ENCODE data around the gene PF4V1. TPM values are rescaled to one million over a fixed set of nuclear protein-coding genes. Genes with fewer than 3 reads are reported as not detected.
A peak's percentile ranks its signal among the peaks of the same experiment; 100 is the strongest.

Gene PF4V1
- total RNA-seq, 1 experiment from 2014 or later, result not detected

DNA sequence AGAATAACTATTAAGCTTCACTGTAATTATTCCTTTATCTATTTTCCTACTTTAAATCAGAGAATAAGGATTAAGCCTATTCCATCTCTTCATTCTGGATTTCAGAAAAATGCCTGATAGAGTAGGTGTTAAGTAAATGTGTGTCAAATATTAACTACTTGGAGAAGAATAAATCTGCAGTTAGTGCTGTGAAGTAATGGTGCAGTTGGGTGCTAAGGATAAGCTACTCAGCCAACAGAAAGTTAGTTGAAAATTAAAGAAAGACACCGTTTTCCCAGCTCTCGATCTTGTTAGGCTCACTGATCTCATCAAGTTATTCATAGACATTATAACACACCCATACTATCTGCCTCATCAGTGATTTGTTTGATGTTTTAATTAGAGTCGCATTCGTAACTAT lies 7.1 kb downstream of the PF4V1 start:
- no peak for DNase-seq (ENCODE audit: unreplicated experiment)
- Mint-ChIP-seq H3K4me1 (ENCODE audit: insufficient read depth, unreplicated experiment) (peaks cover 9% of the 10 kb centered on the region), H3K27me3 (ENCODE audit: insufficient read depth, unreplicated experiment) (no peaks in the 10 kb centered on the region), H3K9me3 (ENCODE audit: unreplicated experiment) (no peaks in the 10 kb centered on the region), H3K4me3 (ENCODE audit: unreplicated experiment) (no peak overlapping the region), H3K27ac (ENCODE audit: low read depth, unreplicated experiment) (no peak overlapping the region), H3K36me3 (ENCODE audit: insufficient read depth, unreplicated experiment) (no peaks in the 10 kb centered on the region)
- ChIA-PET POLR2A (interaction anchor here (1.3 kb wide), 1 partner anchor 9 kb away, joined by 3 read pairs; the partner anchor contains the start of gene CXCL1), CTCF (interaction anchor here (0.6 to 2.5 kb wide), 8 partner anchors 8 to 300 kb away, joined by 3 to 16 read pairs (median 6); partner anchors contain the start of gene CXCL3)
- intact Hi-C loops (cut with micrococcal nuclease), result no loop called here
- no TSS peak for BruUV-seq (replicated peaks)
- TF ChIP-seq, protein P1, sequence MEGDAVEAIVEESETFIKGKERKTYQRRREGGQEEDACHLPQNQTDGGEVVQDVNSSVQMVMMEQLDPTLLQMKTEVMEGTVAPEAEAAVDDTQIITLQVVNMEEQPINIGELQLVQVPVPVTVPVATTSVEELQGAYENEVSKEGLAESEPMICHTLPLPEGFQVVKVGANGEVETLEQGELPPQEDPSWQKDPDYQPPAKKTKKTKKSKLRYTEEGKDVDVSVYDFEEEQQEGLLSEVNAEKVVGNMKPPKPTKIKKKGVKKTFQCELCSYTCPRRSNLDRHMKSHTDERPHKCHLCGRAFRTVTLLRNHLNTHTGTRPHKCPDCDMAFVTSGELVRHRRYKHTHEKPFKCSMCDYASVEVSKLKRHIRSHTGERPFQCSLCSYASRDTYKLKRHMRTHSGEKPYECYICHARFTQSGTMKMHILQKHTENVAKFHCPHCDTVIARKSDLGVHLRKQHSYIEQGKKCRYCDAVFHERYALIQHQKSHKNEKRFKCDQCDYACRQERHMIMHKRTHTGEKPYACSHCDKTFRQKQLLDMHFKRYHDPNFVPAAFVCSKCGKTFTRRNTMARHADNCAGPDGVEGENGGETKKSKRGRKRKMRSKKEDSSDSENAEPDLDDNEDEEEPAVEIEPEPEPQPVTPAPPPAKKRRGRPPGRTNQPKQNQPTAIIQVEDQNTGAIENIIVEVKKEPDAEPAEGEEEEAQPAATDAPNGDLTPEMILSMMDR (IDR thresholded peaks at IDR 0.05; ENCODE audit: unreplicated experiment), result no peak

DNA sequence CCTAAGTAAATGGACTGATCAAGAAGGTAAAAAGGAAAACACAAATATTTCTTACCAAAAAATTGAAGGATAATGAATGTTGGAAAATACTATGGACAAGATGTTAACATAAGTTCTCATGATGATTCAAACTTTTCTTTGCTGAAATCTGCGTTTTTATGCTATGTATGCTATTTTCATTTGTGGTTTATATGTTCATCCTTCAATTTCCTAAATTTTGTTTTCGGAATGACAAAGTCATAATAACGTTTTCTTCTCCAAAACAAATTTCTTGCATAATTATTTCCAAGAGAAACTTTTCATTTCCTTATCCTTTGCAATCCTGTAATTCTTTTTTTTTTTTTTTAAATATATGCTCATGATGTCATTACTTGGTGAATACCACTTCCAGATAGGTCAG lies 7.8 kb downstream of the PF4V1 start:
- DNase-seq (ENCODE audit: unreplicated experiment), result no peak
- BruUV-seq (replicated peaks), result no TSS peak
- no peak overlapping the region for H3K4me3 Mint-ChIP-seq (ENCODE audit: unreplicated experiment)
- ChIA-PET POLR2A (interaction anchor here (1.3 kb wide), 1 partner anchor 15 kb away, joined by 3 read pairs; no protein-coding TSS in a partner anchor), CTCF (interaction anchor here (0.6 to 7.9 kb wide), 6 partner anchors 10 to 884 kb away, joined by 3 to 183 read pairs (median 5); no protein-coding TSS in a partner anchor)
- no peaks in the 10 kb centered on the region for H3K36me3 Mint-ChIP-seq (ENCODE audit: insufficient read depth, unreplicated experiment)
- H3K4me1 Mint-ChIP-seq (ENCODE audit: insufficient read depth, unreplicated experiment), result peaks cover 9% of the 10 kb centered on the region
- no peak overlapping the region for H3K27ac Mint-ChIP-seq (ENCODE audit: low read depth, unreplicated experiment)
- H3K27me3 Mint-ChIP-seq (ENCODE audit: insufficient read depth, unreplicated experiment), result no peaks in the 10 kb centered on the region
- TF ChIP-seq, protein P1 (IDR thresholded peaks at IDR 0.05; ENCODE audit: unreplicated experiment), result no peak
- intact Hi-C loops (cut with micrococcal nuclease), result no loop called here
- H3K9me3 Mint-ChIP-seq (ENCODE audit: unreplicated experiment), result no peaks in the 10 kb centered on the region

DNA sequence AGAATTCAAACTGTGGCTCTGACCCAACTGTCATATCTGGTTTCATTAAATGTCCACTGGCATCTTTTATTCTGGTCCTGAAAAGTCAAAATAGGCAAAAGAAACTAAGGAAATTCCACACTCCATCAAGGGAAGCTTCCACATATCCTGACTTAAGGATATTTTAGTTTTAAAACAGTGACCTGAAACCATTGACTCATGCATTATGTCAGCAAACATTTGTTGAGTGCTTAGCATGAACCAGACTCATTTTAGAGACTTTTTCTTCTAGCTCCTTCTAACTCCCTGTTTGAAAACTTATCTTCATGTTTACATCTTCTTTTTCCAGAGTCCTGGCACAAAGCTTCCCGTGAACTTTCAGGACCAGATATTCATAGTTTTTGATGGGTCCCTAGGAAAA lies 9.2 kb downstream of the PF4V1 start:
- Mint-ChIP-seq H3K4me1 (ENCODE audit: insufficient read depth, unreplicated experiment) (peaks cover 12% of the 10 kb centered on the region), H3K36me3 (ENCODE audit: insufficient read depth, unreplicated experiment) (no peaks in the 10 kb centered on the region), H3K27me3 (ENCODE audit: insufficient read depth, unreplicated experiment) (no peaks in the 10 kb centered on the region), H3K4me3 (ENCODE audit: unreplicated experiment) (no peak overlapping the region), H3K9me3 (ENCODE audit: unreplicated experiment) (no peaks in the 10 kb centered on the region), H3K27ac (ENCODE audit: low read depth, unreplicated experiment) (peak overlapping the region; percentile 20)
- ChIA-PET CTCF (interaction anchor here (0.7 to 7.9 kb wide), 9 partner anchors 9 to 521 kb away, joined by 3 to 183 read pairs (median 3); no protein-coding TSS in a partner anchor), POLR2A (interaction anchor here (1.1 to 6.7 kb wide), 3 partner anchors 16 to 198 kb away, joined by 3 to 40 read pairs (median 3); partner anchors contain the start of gene CXCL3)
- no TSS peak for BruUV-seq (replicated peaks)
- intact Hi-C loops (cut with micrococcal nuclease), result no loop called here
- no peak for DNase-seq (ENCODE audit: unreplicated experiment)
- TF ChIP-seq, protein P1 (IDR thresholded peaks at IDR 0.05; ENCODE audit: unreplicated experiment), result no peak

DNA sequence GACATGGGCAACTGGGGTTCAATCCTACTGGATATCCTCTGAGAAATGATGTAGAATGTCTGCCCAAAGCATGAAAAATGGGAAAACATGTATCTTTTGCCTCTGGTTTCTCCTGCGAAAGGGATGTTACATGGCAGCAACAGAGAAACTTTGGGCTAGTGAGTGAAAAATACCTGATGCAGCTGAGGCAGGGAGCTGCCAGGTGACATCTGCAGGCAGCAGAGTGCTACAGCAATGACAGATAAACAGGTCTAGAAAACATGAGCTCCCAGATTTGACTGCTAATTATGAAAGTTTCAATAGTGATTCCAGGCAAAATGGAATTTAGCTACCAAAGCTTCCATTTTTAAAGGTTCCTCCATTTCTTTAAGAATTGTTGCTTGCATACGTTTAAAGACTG lies 11.3 kb downstream of the PF4V1 start:
- peak; percentile 64 for DNase-seq (ENCODE audit: unreplicated experiment)
- H3K4me1 Mint-ChIP-seq (ENCODE audit: insufficient read depth, unreplicated experiment), result peaks cover 29% of the 10 kb centered on the region
- no peaks in the 10 kb centered on the region for H3K27me3 Mint-ChIP-seq (ENCODE audit: insufficient read depth, unreplicated experiment)

More for the DNA sequence above, 11.3 kb downstream of the PF4V1 start:
- no peaks in the 10 kb centered on the region for H3K9me3 Mint-ChIP-seq (ENCODE audit: unreplicated experiment)
- POLR2A ChIA-PET, result interaction anchor here (0.8 to 6.7 kb wide), 14 partner anchors 21 to 445 kb away, joined by 3 to 61 read pairs (median 4); partner anchors contain the start of genes CXCL2 and CXCL8
- BruUV-seq (replicated peaks), result no TSS peak
- H3K4me3 Mint-ChIP-seq (ENCODE audit: unreplicated experiment), result no peak overlapping the region
- no peak overlapping the region for H3K27ac Mint-ChIP-seq (ENCODE audit: low read depth, unreplicated experiment)
- peaks cover 4% of the 10 kb centered on the region for H3K36me3 Mint-ChIP-seq (ENCODE audit: insufficient read depth, unreplicated experiment)
- CTCF ChIA-PET, result interaction anchor here (0.5 to 7.9 kb wide), 54 partner anchors 10 to 552 kb away, joined by 3 to 183 read pairs (median 4); partner anchors contain the start of genes CXCL8 and PF4V1
- intact Hi-C loops (cut with micrococcal nuclease), result loop anchor here (1.0 kb wide), 2 partner anchors 135 to 202 kb away; no protein-coding TSS in a partner anchor
- TF ChIP-seq, protein P1 (IDR thresholded peaks at IDR 0.05; ENCODE audit: unreplicated experiment), result peak; percentile 74

All from MCF 10A (cell line).